ENCODE measurements around the gene DNAJA3. TPM values are rescaled to one million over a fixed set of nuclear protein-coding genes. Genes with fewer than 3 reads are reported as not detected.

DNAJA3 gene
- total RNA-seq, 3 donors from 2014 or later (not counting 1 experiment from before 2014, with no cell fraction given), result 22.1 to 34.2 (median 27.2) TPM

- 98% methylated on average over 7 of the region's 7 CpGs for WGBS (ENCODE audit: insufficient coverage)
- Mint-ChIP-seq H3K4me3 (no peak overlapping the region), H3K27me3 (ENCODE audit: low read depth in 2 of 2) (no peaks in the 10 kb centered on the region), H3K36me3 (no peaks in the 10 kb centered on the region), H3K9me3 (no peaks in the 10 kb centered on the region), H3K4me1 (peaks cover 27 to 32% of the 10 kb centered on the region in 2 donors), H3K27ac (no peak overlapping the region)
- no peaks in the 10 kb centered on the region for H3K27me3 ChIP-seq (ENCODE audit: control insufficient read depth, insufficient read depth, low read length)
- TF ChIP-seq CTCF (IDR thresholded peaks at IDR 0.05), result no peak
- ATAC-seq (no peak), DNase-seq (no peak)
- peaks cover 16% of the 10 kb centered on the region for H3K4me1 ChIP-seq (ENCODE audit: control insufficient read depth, insufficient read depth, low read length)
- no peak overlapping the region for H3K4me3 ChIP-seq (ENCODE audit: low read length)
- H3K27ac ChIP-seq (ENCODE audit: low read length), result no peak overlapping the region
- intact Hi-C loops (cut with micrococcal nuclease), result loop anchor here (5.0 kb wide), 2 partner anchors 49 to 109 kb away; partner anchors contain the start of genes CDIP1 and HMOX2
- no peaks in the 10 kb centered on the region for H3K9me3 ChIP-seq (ENCODE audit: control insufficient read depth, insufficient read depth, low read length)
- peaks cover 10% of the 10 kb centered on the region for H3K36me3 ChIP-seq (ENCODE audit: control insufficient read depth, insufficient read depth, low read length)
These were observed 2.8 kb downstream of the DNAJA3 start for GRCh38 chr16:4428500-4428899.

- no peaks in the 10 kb centered on the region for H3K27me3 Mint-ChIP-seq (ENCODE audit: low read depth in 2 of 2)
- H3K36me3 Mint-ChIP-seq, result peaks cover 10% of the 10 kb centered on the region
- no peaks in the 10 kb centered on the region for H3K27me3 ChIP-seq (ENCODE audit: control insufficient read depth, insufficient read depth, low read length)
These were observed 5.4 kb downstream of the DNAJA3 start for GRCh38 chr16:4431023-4431422.

GRCh38 chr16:4433228-4433627 lies 7.6 kb downstream of the DNAJA3 start:
- H3K9me3 ChIP-seq (ENCODE audit: control insufficient read depth, insufficient read depth, low read length), result no peaks in the 10 kb centered on the region
- peaks cover 41% of the 10 kb centered on the region for H3K36me3 ChIP-seq (ENCODE audit: control insufficient read depth, insufficient read depth, low read length)
- Mint-ChIP-seq H3K4me1 (peaks cover 8 to 16% of the 10 kb centered on the region in 2 donors), H3K27me3 (ENCODE audit: low read depth in 2 of 2) (no peaks in the 10 kb centered on the region), H3K9me3 (no peaks in the 10 kb centered on the region), H3K36me3 (peaks cover 13% of the 10 kb centered on the region), H3K27ac (no peak overlapping the region), H3K4me3 (no peak overlapping the region)
- no peaks in the 10 kb centered on the region for H3K4me1 ChIP-seq (ENCODE audit: control insufficient read depth, insufficient read depth, low read length)
- no peaks in the 10 kb centered on the region for H3K27me3 ChIP-seq (ENCODE audit: control insufficient read depth, insufficient read depth, low read length)
- intact Hi-C loops (cut with micrococcal nuclease), result no loop called here
- no peak overlapping the region for H3K27ac ChIP-seq (ENCODE audit: low read length)
- no peak for TF ChIP-seq CTCF (IDR thresholded peaks at IDR 0.05)
- 94% methylated on average over 4 of the region's 4 CpGs for WGBS (ENCODE audit: insufficient coverage)
- DNase-seq (no peak), ATAC-seq (no peak)
- H3K4me3 ChIP-seq (ENCODE audit: low read length), result no peak overlapping the region

More at GRCh38 chr16:4431023-4431422, 5.4 kb downstream of the DNAJA3 start:
- no peak overlapping the region for H3K4me3 ChIP-seq (ENCODE audit: low read length)
- WGBS (ENCODE audit: insufficient coverage), result 95% methylated on average over 9 of the region's 9 CpGs
- H3K4me1 ChIP-seq (ENCODE audit: control insufficient read depth, insufficient read depth, low read length), result peaks cover 9% of the 10 kb centered on the region
- H3K9me3 ChIP-seq (ENCODE audit: control insufficient read depth, insufficient read depth, low read length), result no peaks in the 10 kb centered on the region
- Mint-ChIP-seq H3K4me1 (peaks cover 21 to 29% of the 10 kb centered on the region in 2 donors), H3K27ac (no peak overlapping the region), H3K4me3 (no peak overlapping the region), H3K9me3 (no peaks in the 10 kb centered on the region)
- DNase-seq (no peak), ATAC-seq (no peak)
- peaks cover 25% of the 10 kb centered on the region for H3K36me3 ChIP-seq (ENCODE audit: control insufficient read depth, insufficient read depth, low read length)
- no peak for TF ChIP-seq CTCF (IDR thresholded peaks at IDR 0.05)
- intact Hi-C loops (cut with micrococcal nuclease), result no loop called here
- H3K27ac ChIP-seq (ENCODE audit: low read length), result no peak overlapping the region
